Measurements from ENCODE around the gene PSMD11. TPM values are rescaled to one million over a fixed set of nuclear protein-coding genes. Genes with fewer than 3 reads are reported as not detected.

PSMD11 gene
- total RNA-seq, 2 experiments from 2014 or later: 81.0 to 137 TPM

DNA sequence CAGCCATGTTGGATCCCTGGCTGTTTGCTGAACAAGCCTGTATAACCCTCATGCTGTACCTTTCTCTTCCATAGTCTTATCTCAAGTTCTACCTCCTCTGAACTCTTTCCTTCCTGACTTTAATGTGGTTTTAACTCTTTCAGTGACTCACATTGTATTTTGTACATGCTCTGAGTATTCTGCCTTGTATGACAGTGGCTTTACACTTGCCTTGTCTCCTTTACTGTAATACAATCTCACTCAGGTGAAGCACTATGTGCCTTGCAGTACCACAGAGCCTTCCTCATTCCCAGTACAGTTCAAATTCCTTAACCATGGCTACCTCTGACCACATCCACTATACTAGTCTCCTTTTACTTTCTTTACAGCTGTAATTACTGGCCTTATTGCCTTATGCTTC lies 14.1 kb downstream of the PSMD11 start:
- intact Hi-C loops (cut with micrococcal nuclease; ENCODE audit: unreplicated experiment): no loop called here
- no peak overlapping the region for H3K4me3 ChIP-seq (ENCODE audit: low read depth, low read length, poor library complexity, severe bottlenecking)
- POLR2A ChIA-PET: no interaction called here
- no peaks in the 10 kb centered on the region for H3K9me2 ChIP-seq (ENCODE audit: insufficient read depth, low read length)
- DNase-seq (ENCODE audit: low spot score): no peak
- peaks cover 17% of the 10 kb centered on the region; the same call in 1 of the 2 replicates for H3K79me2 ChIP-seq (ENCODE audit: insufficient read depth, low read depth, low read length)
- TF ChIP-seq EZH2phosphoT487 (IDR thresholded peaks at IDR 0.05; ENCODE audit: borderline replicate concordance, low read depth, low read length): no peak
- TF ChIP-seq, protein P1, sequence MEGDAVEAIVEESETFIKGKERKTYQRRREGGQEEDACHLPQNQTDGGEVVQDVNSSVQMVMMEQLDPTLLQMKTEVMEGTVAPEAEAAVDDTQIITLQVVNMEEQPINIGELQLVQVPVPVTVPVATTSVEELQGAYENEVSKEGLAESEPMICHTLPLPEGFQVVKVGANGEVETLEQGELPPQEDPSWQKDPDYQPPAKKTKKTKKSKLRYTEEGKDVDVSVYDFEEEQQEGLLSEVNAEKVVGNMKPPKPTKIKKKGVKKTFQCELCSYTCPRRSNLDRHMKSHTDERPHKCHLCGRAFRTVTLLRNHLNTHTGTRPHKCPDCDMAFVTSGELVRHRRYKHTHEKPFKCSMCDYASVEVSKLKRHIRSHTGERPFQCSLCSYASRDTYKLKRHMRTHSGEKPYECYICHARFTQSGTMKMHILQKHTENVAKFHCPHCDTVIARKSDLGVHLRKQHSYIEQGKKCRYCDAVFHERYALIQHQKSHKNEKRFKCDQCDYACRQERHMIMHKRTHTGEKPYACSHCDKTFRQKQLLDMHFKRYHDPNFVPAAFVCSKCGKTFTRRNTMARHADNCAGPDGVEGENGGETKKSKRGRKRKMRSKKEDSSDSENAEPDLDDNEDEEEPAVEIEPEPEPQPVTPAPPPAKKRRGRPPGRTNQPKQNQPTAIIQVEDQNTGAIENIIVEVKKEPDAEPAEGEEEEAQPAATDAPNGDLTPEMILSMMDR (conservative IDR thresholded peaks at IDR 0.05; ENCODE audit: low read length): no peak
- H3K36me3 ChIP-seq (ENCODE audit: insufficient read depth, low read length): peaks cover 98% of the 10 kb centered on the region
- H4K20me1 ChIP-seq (ENCODE audit: insufficient read depth, low read length): peaks cover 4% of the 10 kb centered on the region; the same call in 1 of the 2 replicates
- no TSS peak for BruUV-seq (replicated peaks)
- H3K27ac ChIP-seq (ENCODE audit: low read depth, low read length, poor library complexity, severe bottlenecking): no peak overlapping the region
- H3K4me2 ChIP-seq (ENCODE audit: low read length): no peak overlapping the region
- no peaks in the 10 kb centered on the region for H3K4me1 ChIP-seq (ENCODE audit: insufficient read depth, low read length, poor library complexity, severe bottlenecking)
- H3K9me3 ChIP-seq (ENCODE audit: low read length): no peaks in the 10 kb centered on the region
- CTCF ChIA-PET (ENCODE audit: unreplicated experiment): no interaction called here
- no peak overlapping the region for H2AFZ ChIP-seq (ENCODE audit: low read length)

DNA sequence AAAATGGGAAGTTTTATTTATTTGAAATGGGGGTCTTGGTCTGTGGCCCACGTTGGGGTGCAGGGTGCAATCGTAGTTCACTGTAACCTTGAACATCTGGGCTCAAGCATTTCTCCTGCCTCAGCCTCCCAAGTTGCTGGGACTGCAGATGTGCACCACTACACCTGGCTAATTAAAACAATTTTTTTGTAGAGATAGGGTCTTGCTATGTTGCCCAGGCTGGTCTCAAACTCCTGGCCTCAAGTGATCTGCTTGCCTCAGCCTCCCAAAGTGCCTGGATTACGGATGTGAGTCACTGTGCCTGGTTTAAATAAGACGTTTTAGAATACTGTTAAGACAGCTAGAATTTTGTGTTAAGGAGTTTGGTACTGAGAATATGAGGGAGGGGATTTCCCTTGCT lies 15.7 kb downstream of the PSMD11 start:
- CTCF ChIA-PET (ENCODE audit: unreplicated experiment): no interaction called here

DNA sequence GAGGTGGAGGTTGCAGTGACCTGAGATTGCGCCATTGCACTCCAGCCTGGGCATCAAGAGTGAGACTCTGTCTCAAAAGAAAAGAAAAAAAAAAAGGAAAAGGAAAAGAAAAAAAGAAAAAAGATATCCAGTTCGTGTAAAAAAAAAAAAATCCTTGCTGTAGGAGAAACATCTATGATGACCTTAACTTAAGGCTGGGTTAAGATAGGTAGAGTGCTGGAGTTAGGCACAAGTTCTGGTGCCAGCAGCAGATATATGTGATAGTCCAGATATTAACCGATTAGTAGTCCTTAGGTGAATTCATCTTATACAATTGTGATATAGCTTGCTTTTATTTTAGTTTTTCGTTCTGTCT lies 17.2 kb downstream of the PSMD11 start:
- ChIA-PET CTCF (ENCODE audit: unreplicated experiment) (no interaction called here), POLR2A (interaction anchor here (0.7 to 0.8 kb wide), 2 partner anchors 17 to 174 kb away, joined by 3 to 6 read pairs; partner anchors contain the start of gene PSMD11)
- no peak for TF ChIP-seq EZH2phosphoT487 (IDR thresholded peaks at IDR 0.05; ENCODE audit: borderline replicate concordance, low read depth, low read length)
- TF ChIP-seq, protein P1 (conservative IDR thresholded peaks at IDR 0.05; ENCODE audit: low read length): no peak
- Histone ChIP-seq H3K4me1 (ENCODE audit: insufficient read depth, low read length, poor library complexity, severe bottlenecking) (no peaks in the 10 kb centered on the region), H3K36me3 (ENCODE audit: insufficient read depth, low read length) (peaks cover 96% of the 10 kb centered on the region), H3K79me2 (ENCODE audit: insufficient read depth, low read depth, low read length) (peaks cover 10% of the 10 kb centered on the region; the same call in 1 of the 2 replicates), H3K4me2 (ENCODE audit: low read length) (no peak overlapping the region), H3K4me3 (ENCODE audit: low read depth, low read length, poor library complexity, severe bottlenecking) (no peak overlapping the region), H3K27ac (ENCODE audit: low read depth, low read length, poor library complexity, severe bottlenecking) (no peak overlapping the region), H2AFZ (ENCODE audit: low read length) (no peak overlapping the region), H3K9me3 (ENCODE audit: low read length) (no peaks in the 10 kb centered on the region), H3K9me2 (ENCODE audit: insufficient read depth, low read length) (no peaks in the 10 kb centered on the region), H4K20me1 (ENCODE audit: insufficient read depth, low read length) (peaks cover 4% of the 10 kb centered on the region; the same call in 1 of the 2 replicates)
- intact Hi-C loops (cut with micrococcal nuclease; ENCODE audit: unreplicated experiment): loop anchor here (5.0 kb wide), 1 partner anchor 146 kb away; no protein-coding TSS in a partner anchor
- DNase-seq (ENCODE audit: low spot score): no peak
- no TSS peak for BruUV-seq (replicated peaks)

More for the DNA sequence above, 15.7 kb downstream of the PSMD11 start:
- Histone ChIP-seq H3K9me2 (ENCODE audit: insufficient read depth, low read length) (no peaks in the 10 kb centered on the region), H3K9me3 (ENCODE audit: low read length) (no peaks in the 10 kb centered on the region), H3K4me1 (ENCODE audit: insufficient read depth, low read length, poor library complexity, severe bottlenecking) (no peaks in the 10 kb centered on the region), H3K79me2 (ENCODE audit: insufficient read depth, low read depth, low read length) (peaks cover 16% of the 10 kb centered on the region; the same call in 1 of the 2 replicates), H3K4me2 (ENCODE audit: low read length) (no peak overlapping the region), H3K36me3 (ENCODE audit: insufficient read depth, low read length) (peaks cover 96% of the 10 kb centered on the region), H4K20me1 (ENCODE audit: insufficient read depth, low read length) (peaks cover 4% of the 10 kb centered on the region; the same call in 1 of the 2 replicates), H3K4me3 (ENCODE audit: low read depth, low read length, poor library complexity, severe bottlenecking) (no peak overlapping the region), H2AFZ (ENCODE audit: low read length) (no peak overlapping the region), H3K27ac (ENCODE audit: low read depth, low read length, poor library complexity, severe bottlenecking) (no peak overlapping the region)
- POLR2A ChIA-PET: no interaction called here
- intact Hi-C loops (cut with micrococcal nuclease; ENCODE audit: unreplicated experiment): loop anchor here (5.0 kb wide), 1 partner anchor 147 kb away; no protein-coding TSS in a partner anchor
- TF ChIP-seq, protein P1 (conservative IDR thresholded peaks at IDR 0.05; ENCODE audit: low read length): no peak
- no peak for TF ChIP-seq EZH2phosphoT487 (IDR thresholded peaks at IDR 0.05; ENCODE audit: borderline replicate concordance, low read depth, low read length)
- DNase-seq (ENCODE audit: low spot score): no peak
- BruUV-seq (replicated peaks): no TSS peak

Measured in OCI-LY7 (cell line).